ENCODE results near the gene BACE2.

Gene BACE2

GRCh38 chr21:41149199-41149598 is 18.8 kb upstream of the BACE2 start:
- no peak for DNase-seq

DNA sequence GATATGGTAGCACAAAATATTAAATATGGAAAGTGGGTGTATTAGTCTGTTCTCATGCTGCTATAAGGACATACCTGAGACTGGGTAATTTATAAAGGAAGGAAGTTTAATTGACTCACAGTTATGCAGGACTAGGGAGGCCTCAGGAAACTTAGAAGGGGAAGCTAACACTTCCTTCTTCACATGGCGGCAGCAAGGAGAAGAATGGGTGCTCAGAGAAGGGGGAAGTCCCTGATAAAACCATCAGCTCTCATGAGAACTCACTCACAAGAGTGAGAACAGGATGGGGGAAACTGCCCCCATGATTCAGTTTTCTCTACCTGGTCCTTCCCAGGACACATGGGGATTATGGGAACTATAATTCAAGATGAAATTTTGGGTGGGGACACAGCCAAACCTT is 15.8 kb upstream of the BACE2 start:
- DNase-seq: no peak

- no peak for DNase-seq
These were observed 14.5 kb upstream of the BACE2 start for GRCh38 chr21:41153443-41153842.

- no peak for DNase-seq
These were observed 11.8 kb upstream of the BACE2 start for GRCh38 chr21:41156142-41156541.

- DNase-seq: no peak
These were observed 9.9 kb upstream of the BACE2 start for GRCh38 chr21:41158026-41158425.

DNA sequence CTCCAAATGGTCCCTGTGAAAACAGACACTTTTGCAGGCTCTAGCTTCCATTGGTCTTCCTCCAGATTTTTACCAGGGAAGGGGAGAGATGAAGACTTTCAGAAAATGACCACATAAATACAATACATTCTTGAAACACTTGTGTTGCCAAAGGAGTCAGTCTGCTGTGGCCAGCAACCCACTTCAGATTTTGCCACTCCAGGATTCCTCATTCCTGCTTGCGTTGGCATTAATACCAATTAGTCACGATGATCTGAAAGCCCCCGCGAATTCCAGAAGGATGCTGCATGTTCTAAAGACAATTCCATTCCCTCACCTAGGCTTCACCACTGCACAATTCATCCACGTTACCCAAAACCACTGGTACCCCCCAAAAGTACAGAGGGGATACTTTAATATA is 7.9 kb upstream of the BACE2 start:
- DNase-seq: no peak

DNA sequence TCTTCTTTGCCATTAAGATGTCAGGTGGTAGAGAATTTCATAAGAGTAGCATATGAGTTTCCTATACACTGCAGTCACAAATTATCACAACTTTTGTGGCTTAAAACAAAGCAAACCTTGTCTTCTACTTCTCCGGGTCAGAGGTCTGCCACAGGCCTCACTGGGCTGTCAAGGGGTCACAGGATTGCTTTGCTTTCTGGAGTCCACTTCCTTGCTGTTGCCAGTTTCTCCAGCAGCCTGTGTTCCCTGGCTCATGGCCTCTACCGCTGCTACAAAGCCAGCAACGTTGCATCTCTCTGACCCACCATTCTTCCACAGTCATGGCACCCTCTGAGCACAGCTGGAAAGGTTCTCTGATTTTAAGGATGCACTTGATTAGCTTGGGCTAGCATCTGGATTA is 6.5 kb upstream of the BACE2 start:
- DNase-seq: no peak

GRCh38 chr21:41162096-41162495 is 5.9 kb upstream of the BACE2 start:
- DNase-seq: no peak

DNA sequence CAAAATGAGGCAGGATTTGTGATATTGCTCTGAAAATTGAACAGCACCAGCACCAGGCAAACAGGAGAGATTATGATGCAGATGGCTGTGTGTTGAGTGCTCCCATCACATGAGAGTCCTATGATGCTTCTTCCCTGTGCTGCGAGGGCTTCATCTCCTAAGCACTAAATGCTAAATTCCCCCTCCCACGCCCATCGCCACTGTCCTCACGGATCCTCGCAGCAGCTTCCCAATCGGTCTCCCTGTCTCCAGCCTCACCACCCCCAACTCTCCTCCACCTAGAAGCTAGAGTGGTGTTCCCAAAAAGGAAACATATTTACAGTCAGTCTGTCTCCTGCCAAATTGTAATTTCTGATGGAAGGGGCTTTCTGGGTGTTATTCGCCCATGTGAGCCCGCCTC is 4.9 kb upstream of the BACE2 start:
- no peak for DNase-seq

DNA sequence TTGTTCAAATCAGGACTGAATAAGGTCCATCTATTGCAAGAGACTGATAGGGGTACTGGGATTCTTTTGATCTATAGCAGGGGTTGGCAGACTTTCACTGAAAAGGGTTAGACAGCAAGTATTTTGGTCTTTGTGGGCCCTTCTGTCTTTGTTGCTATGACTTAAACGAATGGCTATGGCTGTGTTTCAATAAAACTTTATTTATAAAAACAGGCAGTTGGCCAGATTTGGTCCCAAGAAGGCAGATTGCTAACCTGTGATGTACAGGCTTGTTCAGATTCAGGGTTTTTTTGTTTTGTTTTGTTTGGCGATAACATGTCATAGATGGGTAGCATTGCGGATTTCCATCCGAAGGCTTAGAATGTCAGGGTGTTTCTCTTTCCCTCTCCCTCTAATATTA is 3.9 kb upstream of the BACE2 start:
- DNase-seq: no peak

- no peak for DNase-seq
These were observed 2.8 kb upstream of the BACE2 start for GRCh38 chr21:41164981-41165655.

- no peak for DNase-seq
These were observed 1.1 kb upstream of the BACE2 start for GRCh38 chr21:41166884-41167283.

GRCh38 chr21:41168391-41169257 is 664 bp downstream of the BACE2 start:
- no peak for DNase-seq

GRCh38 chr21:41169258-41169576 is 1.3 kb downstream of the BACE2 start:
- no peak for DNase-seq

GRCh38 chr21:41169701-41170100 is 1.7 kb downstream of the BACE2 start:
- DNase-seq: no peak

- DNase-seq: no peak
These were observed 2.5 kb downstream of the BACE2 start for GRCh38 chr21:41170442-41170841.

DNA sequence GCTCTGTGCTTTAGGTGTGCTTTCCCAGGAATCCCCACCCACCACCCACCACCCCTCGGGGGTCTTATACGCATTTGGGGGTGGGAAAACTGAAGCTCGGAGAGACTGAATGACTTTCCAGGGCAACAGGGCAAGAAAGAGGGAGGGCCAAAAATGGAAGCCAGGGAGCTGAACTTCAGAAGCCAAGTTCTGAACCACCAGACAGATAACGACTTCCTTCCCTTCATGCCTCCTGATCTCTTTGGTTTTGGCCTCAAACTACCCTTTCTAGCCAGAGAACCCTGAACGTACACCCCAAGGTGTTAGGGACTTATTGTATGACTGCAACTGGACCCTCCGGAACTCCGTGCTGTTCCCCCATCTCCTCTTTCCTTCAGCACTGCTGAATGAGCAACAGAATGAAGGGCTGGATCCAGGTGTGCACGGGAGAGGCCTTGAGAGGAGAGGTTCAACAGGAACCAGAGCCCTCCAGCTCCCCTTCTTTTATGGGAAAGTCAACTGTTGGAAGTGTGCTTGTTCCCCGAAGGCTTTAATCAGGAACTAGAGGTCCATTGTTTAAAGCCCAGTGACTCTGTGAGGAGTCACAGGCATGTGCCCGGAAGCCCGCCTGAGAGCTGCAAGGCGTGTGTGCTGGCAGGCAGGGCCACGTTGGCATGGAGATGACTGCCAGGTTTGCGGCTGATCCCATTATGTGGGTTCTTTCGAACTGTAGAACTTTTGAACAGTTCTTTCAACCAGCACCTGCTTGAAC is 3.1 kb downstream of the BACE2 start:
- no peak for DNase-seq

DNA sequence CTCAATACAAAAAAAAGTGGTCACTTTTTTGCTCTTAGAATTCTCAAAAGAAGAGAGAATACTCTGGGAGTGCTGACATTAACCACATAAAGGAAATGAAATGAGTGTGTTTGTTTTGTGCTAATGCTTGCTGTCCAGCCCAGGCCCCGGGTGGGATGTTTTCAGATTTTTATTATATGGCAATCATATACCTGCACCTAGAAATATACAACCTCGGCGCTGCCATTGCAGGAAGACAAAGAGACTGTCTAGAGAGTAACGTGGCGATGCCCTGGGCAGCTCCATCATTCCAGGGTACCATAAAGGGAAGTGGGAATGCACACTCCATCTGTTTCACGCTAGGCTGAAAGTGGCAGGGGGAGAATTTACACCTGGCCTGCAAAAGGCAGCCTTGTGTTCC is 7.1 kb downstream of the BACE2 start:
- no peak for DNase-seq

DNA sequence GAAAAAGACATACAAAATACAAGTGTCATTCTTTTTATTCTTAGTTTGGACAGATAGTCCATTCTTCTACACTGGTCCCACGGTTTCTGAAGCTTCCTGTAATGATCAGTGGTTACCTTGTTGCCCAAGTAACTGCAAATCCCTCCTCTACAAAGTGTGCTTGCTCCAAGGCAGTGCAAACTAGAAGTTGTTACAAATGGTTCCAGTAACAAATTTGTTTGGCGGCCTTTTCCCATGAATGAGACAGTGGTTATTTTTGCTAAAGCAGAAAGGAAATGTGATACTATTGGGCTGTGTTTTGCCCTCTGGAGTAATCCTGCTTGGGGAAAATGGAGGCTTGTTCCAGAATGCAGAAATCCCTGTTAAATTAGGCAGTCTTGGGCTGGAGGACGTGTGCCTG is 8.9 kb downstream of the BACE2 start:
- no peak for DNase-seq

GRCh38 chr21:41180752-41181151 is 12.8 kb downstream of the BACE2 start:
- no peak for DNase-seq

GRCh38 chr21:41182547-41182946 is 14.6 kb downstream of the BACE2 start:
- DNase-seq: no peak

DNA sequence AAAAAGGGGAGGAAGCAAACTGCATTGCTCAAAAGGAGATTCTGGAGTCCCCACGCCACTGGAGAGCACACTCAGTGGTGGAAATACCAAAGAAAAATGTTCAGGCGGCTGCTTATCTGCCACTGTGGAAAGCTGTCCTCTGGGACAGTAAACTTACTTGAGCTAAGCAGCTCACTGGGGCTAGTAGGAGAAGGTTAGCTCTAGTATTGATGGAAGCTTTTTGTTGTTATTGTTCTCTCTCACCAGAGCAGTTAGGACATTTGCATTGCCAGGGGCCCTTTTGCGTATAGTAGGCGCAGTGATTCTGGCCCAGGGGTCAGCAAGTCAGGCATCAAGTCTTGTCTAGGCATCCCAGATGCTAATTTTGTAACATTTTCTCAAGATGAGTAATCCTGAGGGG is 15.6 kb downstream of the BACE2 start:
- DNase-seq: no peak

DNA sequence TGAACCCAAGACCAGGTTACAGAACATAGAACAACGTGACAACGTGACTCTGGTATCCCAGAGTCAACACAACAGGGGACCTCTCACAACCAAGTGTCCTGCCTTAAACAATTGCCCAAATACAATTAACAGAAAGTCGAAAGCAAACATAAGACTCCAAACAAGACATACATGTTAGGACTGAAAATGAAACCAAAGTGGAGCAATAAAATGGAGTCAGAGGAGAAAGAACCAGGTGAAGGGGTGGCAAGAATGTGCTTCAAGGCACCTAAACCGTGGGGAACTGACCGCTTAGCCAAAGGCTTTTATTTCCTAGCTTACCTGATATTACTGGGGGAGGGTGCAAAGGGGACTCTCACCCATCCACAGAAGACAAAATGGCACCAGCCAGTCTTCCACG is 17.8 kb downstream of the BACE2 start:
- DNase-seq: no peak
